NCI-H187 treated with DMSO at 0.1 percent for 48 hours (cell line): Measurements from ENCODE around the gene PDCD6IP.
"Not testable (repeated sequence)": the region's sequence is repeated elsewhere in the genome, so short reads cannot be mapped to it uniquely, and the experiment has no call there.

ENCODE experiments used
- DNase-seq: peaks from one replicate; lab custom pipeline; 2025; lab: John Stamatoyannopoulos, UW

The PDCD6IP gene

DNA sequence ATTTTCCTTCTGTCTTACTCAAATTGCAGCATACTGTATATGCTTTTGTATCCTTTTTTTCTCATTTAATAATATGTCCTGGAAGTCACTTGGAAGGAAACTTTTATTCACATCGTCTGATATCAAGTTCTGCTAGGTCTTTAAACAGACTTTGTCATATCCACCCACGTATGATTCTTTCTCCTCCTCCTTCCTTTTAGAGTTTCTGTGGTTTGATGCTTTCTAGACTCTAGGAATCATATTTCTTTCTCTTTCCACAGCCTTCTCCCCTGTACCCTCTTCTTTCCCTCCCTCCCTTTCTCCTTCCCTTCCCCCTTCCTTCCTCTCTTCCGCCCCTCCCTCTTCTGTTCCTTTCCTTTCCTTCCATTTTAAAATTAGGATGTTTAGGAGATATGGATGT, 52.2 kb downstream of the PDCD6IP start:
- not testable (repeated sequence) for DNase-seq

DNA sequence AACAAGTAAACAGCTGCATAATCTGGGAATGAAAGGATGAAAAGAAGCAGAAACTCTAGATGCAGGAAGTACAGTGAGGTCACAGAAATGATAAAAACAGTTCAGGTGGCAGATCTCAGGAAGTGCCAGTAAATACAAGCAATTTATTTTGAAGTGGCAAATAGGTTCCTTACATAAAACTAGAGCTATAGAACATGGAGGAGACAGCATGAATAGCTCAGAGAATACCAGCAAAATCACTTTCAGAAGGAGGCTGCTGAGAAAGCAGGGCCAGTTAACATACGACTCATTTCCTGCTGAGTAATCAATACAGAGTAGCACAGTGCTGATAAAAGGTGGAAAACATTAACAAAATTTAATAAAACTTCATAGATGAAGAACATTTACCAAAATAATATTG, 57.0 kb downstream of the PDCD6IP start:
- DNase-seq: not testable (repeated sequence)

DNA sequence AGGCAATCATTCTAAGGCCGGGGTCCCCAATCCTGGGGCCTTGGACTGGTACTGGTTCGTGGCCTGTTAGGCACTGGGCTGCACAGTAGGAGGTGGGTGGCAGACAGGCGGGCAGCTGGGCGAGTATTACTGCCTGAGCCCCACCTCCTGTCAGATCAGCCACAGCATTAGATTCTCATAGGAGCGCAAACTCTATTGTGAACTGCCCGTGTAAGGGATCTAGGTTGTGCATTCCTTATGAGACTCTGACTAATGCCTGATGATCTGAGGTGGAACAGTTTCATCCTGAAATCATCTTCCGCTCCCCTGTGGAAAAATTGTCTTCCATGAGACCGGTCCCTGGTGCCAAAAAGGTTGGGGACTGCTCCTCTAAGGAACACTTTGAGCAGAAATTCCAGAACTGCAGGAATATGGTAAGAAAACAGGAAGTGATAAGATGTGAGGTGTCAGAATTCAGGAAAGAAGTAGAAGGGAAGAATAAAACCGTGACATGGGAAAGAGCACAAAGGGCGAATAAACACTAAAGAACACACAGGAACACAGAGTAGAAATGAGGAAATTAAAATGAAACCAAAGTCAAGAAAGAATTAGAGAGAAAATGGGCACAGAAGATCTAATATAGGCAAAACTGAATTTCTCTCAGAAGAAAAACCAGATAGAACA, 57.6 kb downstream of the PDCD6IP start:
- DNase-seq: no peak

GRCh38 chr3:33857701-33858100, 59.3 kb downstream of the PDCD6IP start:
- DNase-seq: not testable (repeated sequence)

DNA sequence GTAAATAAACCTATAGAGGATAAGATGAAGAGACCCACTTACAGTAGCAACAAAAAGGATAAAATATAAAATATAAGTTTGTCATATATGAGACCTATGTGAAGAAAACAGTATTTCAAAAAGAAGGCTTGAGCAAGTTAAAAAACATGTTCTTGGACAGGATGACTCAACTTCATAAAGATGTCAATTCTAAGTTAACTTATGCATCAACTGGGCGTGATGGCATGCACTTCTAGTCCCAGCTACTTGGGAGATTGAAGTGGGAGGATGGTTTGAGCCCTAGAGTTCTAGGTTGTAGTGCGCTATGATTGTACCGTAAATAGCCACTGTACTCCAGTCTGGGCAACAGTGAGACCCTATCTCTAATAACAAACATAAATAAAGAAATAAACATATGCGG, 59.7 kb downstream of the PDCD6IP start:
- no peak for DNase-seq

DNA sequence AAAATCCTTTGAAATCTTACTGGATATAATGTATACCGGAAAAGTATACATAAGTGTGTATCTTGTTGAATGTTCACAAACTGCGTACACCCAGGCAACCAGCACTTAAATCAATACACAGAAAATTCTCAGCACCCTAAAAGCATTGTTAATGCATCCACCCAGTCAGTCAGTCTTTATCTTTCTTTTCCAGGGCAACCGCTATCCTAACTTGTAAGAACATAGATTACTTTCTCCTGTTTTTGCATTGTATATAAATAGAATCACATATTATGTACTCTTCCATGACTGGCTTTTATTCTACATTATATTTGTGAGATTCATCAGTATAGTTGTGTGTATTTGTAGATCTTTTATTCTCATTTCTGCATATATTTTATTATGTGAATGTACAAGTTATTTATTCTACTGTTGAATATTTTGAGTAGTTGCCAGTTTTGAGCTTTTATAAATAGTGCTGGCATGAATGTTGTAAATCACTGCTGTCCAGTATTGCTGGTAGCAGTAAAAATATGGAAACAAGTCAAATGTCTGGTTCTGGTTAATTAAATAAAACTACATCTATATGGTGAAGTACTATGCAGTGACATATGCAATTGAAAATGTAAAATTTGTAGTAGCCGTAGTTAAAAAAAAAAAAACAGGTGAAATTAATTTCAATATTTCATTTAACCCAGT, 62.1 kb downstream of the PDCD6IP start:
- no peak for DNase-seq

DNA sequence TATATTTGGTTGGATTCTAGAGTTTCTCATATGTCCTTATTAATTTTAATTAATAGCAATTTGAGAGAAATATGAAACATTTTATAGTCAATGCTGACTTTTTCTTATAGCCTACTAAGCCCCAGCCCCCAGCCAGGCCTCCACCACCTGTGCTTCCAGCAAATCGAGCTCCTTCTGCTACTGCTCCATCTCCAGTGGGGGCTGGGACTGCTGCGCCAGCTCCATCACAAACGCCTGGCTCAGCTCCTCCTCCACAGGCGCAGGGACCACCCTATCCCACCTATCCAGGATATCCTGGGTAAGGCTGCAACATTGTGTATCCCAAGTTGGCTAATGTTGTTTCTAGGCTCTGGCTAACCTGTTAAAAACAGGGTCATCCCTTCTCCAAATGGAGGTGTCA, 66.7 kb downstream of the PDCD6IP start:
- DNase-seq: no peak

DNA sequence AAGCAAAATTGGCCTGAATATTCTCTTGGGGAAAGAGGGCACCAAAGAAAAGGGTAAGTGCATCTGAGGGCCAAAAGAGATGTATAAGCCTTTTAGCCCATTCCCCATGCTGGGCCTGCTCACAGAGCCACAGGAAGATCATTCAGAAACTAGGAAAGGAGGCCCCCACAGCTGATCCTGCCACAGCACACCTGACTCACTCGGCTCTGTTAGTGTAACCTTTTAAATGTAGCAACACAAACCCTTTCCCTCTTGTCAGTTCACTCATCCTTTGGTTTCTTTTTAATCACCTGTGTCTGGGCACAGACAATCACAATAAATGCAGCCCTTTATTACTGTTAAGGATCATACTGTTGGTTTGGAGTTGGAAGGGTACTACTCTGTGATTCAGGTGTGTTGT, 69.9 kb downstream of the PDCD6IP start:
- no peak for DNase-seq

GRCh38 chr3:33869977-33870376, 71.5 kb downstream of the PDCD6IP start:
- no peak for DNase-seq

DNA sequence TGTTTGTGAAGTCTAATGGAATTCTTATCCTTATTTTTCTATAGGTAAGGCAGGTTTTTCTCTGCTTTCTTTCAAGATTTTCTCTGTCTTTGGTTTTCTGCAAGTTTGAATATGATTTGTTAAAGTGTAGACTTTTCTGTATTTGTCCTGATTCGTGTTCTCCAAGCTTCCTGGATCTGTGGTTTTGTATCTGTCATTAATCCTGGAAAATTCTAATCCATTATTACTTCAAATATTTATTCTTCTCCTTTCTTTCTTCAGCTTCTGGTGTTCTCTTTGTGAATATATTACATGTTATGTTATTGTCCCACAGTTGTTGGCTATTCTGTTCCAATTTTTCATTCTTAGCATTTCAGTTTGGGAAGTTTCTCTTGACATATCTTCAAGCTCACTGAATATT, 76.4 kb downstream of the PDCD6IP start:
- DNase-seq: no peak

GRCh38 chr3:33875680-33876079, 77.2 kb downstream of the PDCD6IP start:
- no peak for DNase-seq

GRCh38 chr3:33877187-33877586, 78.8 kb downstream of the PDCD6IP start:
- DNase-seq: peak; percentile 7

GRCh38 chr3:33879540-33879939, 81.1 kb downstream of the PDCD6IP start:
- DNase-seq: peak; percentile 30

- DNase-seq: no peak
Measured at GRCh38 chr3:33881156-33882064, 83.0 kb downstream of the PDCD6IP start.

- no peak for DNase-seq
Measured at GRCh38 chr3:33882296-33882695, 83.9 kb downstream of the PDCD6IP start.

GRCh38 chr3:33883538-33883950, 85.1 kb downstream of the PDCD6IP start:
- DNase-seq: no peak

DNA sequence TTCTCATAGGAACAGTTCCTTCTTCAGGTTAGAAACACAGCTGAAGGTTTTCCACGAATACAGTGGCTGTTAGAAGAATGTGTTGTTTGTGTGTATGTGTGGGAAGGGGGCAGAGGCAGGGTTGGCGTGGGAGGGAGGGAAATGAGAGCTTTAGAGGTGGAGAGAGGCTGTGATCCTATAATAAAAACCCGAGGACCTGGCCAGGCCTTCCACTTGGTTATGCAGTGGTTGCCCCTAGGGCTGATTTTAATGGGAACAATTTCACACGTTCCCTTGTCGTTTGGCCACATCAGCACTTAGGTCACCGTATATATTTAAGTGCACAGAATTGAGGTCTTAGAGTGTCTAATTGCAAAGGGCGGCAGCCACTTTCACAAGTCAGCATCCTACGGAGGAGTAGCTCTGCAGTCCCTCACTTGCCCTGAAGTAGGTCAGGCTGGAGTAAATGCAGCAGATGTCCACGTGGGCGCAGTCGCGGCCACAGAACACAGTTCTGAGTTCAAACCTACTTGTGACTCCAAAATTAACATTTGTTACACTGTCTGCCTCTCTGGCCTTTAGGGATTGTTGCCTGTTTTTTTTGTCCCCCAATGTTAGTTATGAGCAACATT, 85.6 kb downstream of the PDCD6IP start:
- DNase-seq: no peak

DNA sequence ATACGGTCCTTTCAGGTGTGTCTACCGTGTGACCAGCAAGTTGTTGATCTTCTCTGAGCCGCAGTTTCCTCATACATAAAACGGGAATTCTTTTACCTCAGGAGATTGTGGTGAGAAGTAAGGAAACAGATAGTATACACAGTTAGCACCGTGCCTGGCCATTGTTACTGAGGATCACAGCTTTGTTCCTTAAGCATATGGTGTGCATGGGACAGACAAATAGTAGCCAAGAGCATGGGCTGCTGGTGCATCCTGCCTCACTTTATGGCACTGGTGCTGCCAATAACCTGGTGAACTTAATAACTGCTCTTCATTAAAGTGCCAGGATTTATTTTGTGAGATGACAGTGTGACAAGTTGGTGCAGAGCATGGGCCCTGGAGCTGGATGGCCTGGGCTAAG, 86.3 kb downstream of the PDCD6IP start:
- DNase-seq: no peak

- DNase-seq: no peak
Measured at GRCh38 chr3:33885496-33885895, 87.1 kb downstream of the PDCD6IP start.

GRCh38 chr3:33886015-33886414, 87.6 kb downstream of the PDCD6IP start:
- no peak for DNase-seq

DNA sequence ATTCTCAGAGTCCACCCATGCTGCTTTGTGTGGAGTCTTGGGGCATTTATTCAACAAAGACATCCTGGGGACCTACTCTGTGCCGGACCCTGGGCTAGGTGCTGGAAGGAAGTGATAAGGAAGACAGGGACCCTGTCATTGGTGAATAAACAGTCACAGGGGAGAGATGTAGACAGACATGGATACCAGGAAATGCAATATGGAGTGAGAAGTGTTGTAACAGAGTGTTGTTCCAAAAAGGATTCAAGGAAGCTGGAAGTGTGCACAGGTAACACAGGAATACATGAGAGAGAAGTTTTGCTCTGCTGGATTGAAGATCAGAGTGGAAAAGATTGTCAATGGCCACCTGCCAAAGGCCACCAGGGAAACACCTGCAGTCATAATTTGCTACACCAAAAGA, 89.0 kb downstream of the PDCD6IP start:
- DNase-seq: no peak

DNA sequence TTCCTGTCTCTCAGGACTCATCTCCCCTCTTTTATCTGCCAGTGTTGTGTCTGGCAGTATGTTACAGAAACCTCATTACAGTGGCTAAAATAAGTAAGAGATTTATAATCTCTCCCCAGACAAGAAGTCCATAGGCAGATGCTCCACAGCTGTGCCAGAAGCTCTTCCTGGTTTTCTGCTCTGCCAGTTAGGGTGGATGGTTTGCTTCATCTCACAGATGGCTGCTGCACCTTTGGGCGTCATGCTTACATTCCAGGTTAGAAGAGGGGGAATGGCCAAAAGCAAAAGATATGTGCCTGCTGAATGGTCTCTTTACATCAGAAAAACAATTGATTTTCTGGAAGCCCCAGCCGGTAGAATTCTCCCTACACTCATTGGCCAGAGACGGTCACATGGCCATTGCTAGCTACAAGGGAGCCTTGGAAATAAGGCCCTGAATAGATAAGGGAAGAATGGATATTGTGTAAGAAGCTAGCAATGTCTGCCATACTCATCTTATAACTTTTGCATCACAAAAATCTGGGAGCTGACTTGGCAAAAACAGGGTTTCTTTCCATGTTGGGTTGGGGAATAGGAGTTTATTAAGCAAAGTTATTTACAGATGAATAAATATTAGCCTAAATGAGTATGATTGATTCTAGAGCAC, 91.1 kb downstream of the PDCD6IP start:
- no peak for DNase-seq
